Measurements from ENCODE around the gene SORBS2.

The SORBS2 gene

DNA sequence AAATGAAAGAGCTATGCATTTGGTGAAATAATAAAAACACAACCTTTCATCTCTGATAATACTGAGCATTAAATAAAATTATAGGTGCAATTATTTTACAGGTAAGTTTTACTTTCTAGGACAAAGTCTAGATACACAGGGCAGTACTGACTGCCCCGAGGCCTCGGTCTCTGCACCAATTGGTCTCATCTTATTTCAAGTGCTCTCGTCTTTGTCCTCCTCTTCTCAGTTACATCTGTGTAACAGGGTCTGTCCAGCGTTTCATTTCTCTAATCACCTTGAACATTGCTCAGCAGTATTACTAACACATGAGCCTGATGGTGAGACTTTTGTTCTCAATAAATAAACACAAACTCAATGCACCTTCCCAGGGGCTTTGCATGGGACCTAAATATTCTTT, 44.5 kb downstream of the SORBS2 start:
- no peak for DNase-seq (ENCODE audit: low read depth)
- H3K4me3 ChIP-seq (ENCODE audit: low read depth, low read length) = no peak overlapping the region
- TF ChIP-seq, protein P1, sequence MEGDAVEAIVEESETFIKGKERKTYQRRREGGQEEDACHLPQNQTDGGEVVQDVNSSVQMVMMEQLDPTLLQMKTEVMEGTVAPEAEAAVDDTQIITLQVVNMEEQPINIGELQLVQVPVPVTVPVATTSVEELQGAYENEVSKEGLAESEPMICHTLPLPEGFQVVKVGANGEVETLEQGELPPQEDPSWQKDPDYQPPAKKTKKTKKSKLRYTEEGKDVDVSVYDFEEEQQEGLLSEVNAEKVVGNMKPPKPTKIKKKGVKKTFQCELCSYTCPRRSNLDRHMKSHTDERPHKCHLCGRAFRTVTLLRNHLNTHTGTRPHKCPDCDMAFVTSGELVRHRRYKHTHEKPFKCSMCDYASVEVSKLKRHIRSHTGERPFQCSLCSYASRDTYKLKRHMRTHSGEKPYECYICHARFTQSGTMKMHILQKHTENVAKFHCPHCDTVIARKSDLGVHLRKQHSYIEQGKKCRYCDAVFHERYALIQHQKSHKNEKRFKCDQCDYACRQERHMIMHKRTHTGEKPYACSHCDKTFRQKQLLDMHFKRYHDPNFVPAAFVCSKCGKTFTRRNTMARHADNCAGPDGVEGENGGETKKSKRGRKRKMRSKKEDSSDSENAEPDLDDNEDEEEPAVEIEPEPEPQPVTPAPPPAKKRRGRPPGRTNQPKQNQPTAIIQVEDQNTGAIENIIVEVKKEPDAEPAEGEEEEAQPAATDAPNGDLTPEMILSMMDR (conservative IDR thresholded peaks at IDR 0.05; ENCODE audit: low read depth, low read length) = no peak

DNA sequence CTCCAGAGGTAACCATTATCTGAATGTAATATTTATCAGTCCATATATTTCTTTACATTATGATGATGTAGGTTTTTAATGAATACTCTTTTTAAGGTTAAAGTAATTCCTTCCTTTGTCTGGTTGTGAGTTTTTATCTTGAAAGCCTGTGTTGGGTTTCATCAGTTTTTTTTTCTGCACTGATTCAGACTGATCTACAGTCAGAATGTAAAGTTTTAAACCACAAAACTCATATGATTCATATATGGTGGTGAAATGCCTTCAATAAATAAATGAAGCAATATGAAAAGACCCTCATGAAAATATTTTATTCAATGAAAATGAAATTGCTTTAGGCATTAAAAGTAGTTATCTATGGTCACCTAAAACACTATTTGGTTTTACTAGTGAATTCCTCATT, 47.1 kb downstream of the SORBS2 start:
- no peak overlapping the region for H3K4me3 ChIP-seq (ENCODE audit: low read depth, low read length)
- DNase-seq (ENCODE audit: low read depth) = peak; percentile 34
- TF ChIP-seq, protein P1 (conservative IDR thresholded peaks at IDR 0.05; ENCODE audit: low read depth, low read length) = no peak

DNA sequence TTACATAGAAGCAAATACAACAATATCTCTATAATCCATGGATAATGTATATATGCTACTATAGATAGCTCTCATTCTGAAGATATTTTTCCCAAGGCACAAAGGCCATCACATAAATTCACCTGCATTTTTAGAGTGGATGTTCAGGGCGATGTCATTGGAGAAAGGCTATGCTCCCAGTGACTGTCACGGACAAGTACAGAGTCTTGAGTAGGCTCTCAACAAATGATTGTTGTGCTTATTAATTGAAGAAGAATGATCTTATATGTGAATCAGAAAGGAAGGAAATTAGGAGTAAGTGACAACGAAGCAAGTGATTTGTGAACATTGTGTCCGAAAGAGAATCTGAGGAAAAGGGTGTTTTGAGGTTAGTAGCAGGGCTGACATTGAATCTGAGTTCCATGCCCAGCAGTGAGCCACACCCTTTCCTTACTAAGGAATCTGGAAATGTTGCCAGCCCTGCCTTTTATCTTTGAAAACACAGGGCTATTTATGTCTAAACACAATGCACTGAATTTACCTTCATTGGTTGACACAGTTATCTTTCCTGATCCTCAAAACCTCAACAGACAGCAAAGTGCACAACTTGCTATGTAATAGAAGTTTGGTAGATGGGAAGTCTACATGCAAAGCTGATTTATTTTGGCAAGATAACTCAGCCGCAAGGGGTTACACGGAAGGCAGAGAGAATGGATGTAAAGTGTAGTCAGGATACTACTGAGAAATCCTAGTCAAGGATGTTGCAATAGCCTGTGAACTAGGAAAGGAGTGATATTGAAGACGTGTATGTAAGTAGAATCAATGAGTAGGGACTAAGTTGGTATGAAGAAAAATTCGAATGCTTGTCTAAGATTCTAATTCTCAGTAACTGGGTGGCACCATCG, 50.4 kb downstream of the SORBS2 start:
- no peak overlapping the region for H3K4me3 ChIP-seq (ENCODE audit: low read depth, low read length)
- TF ChIP-seq, protein P1 (conservative IDR thresholded peaks at IDR 0.05; ENCODE audit: low read depth, low read length) = no peak
- peak; percentile 61 for DNase-seq (ENCODE audit: low read depth)

DNA sequence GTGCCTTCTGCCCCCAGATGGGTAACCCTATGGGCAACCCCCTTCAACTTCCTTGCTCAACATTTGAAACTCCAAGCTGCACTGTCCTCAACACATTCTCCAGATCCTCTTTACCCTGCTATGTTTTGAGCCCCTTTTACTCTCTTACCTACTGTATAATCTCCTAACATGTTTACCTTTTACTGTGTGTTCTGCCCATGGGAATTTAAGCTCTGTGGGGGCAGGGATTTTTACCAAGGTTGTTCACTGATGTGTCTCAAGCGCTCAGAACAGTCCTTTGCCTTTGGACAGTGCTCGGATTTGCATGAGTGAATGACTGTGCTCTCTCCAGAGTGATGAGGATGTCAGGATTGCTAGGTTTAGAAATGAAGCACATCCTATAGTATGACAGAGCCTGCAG, 53.2 kb downstream of the SORBS2 start:
- TF ChIP-seq, protein P1 (conservative IDR thresholded peaks at IDR 0.05; ENCODE audit: low read depth, low read length) = no peak
- H3K4me3 ChIP-seq (ENCODE audit: low read depth, low read length) = no peak overlapping the region
- no peak for DNase-seq (ENCODE audit: low read depth)

DNA sequence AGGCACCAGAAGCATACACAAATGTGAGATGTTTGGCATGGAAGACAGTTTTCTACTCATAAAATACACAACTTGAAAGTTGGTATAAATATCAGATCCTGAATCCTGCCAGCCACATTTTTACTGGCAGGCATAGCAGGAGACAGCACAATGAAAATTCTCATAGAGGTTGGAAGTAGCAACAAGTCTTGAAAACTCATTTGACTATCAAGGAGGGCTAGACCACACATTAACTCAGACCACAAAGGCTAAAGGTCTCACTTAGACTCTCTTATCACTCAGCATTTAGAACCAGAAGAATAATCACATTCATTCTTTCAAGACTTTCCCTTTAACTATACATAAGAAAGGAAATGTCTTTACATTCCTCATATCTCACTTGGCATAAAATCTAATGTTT, 56.5 kb downstream of the SORBS2 start:
- TF ChIP-seq, protein P1 (conservative IDR thresholded peaks at IDR 0.05; ENCODE audit: low read depth, low read length) = no peak
- H3K4me3 ChIP-seq (ENCODE audit: low read depth, low read length) = no peak overlapping the region
- no peak for DNase-seq (ENCODE audit: low read depth)

DNA sequence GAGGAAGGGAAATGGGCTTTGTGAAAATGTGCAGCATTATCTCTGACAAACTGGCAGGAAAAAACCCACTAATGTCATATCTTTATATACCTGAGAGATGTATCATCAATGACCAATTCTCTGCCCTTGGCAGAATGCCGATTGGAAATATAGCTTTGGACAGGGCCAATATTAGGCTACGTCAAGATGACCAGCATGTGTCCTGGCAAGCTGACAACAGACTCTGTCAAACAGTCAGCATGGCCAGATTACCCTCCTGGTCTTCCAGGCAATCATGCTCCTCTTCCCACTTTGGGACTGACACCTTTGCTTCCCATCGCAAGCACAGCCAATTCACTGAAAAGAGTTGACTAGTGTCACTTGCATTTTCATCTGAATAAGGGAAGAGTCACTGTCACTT, 57.0 kb downstream of the SORBS2 start:
- no peak for DNase-seq (ENCODE audit: low read depth)
- TF ChIP-seq, protein P1 (conservative IDR thresholded peaks at IDR 0.05; ENCODE audit: low read depth, low read length) = no peak

DNA sequence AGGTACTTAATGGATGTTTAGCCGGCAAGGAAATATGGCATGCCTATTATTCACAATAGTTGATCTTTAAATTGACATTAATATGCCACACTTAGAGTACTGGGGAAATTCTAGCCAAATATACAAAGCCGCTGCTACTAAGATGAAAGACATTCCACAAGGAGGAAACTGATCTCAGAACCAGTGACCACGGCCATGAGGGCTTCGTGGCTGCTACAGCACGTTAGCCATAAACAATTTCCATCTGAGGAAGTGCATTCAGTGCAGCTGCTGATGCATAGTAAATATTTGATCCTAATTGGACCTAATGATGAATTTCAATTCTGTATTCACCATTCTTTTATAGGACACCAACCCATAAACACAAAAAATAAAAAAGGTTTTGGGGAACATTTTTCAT, 59.1 kb downstream of the SORBS2 start:
- DNase-seq (ENCODE audit: low read depth) = no peak
- H3K4me3 ChIP-seq (ENCODE audit: low read depth, low read length) = no peak overlapping the region
- TF ChIP-seq, protein P1 (conservative IDR thresholded peaks at IDR 0.05; ENCODE audit: low read depth, low read length) = no peak

More for the DNA sequence above, 57.0 kb downstream of the SORBS2 start:
- no peak overlapping the region for H3K4me3 ChIP-seq (ENCODE audit: low read depth, low read length)
